Measurements from ENCODE around the gene LGALS3.

The LGALS3 gene

DNA sequence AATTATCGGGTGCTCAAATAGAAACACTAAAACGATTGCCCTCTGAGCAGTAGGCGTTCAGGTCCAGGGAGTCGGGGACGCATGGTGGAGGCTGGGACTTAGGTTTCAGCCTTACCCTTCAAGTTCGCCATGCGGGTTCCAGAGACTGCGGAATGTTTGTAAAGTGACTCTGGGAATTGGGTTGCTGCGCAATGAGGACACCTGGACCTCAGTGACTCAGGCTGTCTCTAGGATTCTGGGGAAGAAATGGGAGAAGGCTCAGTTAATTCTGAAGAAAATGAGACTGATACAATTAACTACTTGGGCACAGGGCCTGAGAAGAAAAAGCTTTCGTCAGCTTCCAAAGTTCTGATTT, 1.1 kb downstream of the LGALS3 start:
- peak; percentile 42 for DNase-seq (ENCODE audit: low read depth, low spot score)

DNA sequence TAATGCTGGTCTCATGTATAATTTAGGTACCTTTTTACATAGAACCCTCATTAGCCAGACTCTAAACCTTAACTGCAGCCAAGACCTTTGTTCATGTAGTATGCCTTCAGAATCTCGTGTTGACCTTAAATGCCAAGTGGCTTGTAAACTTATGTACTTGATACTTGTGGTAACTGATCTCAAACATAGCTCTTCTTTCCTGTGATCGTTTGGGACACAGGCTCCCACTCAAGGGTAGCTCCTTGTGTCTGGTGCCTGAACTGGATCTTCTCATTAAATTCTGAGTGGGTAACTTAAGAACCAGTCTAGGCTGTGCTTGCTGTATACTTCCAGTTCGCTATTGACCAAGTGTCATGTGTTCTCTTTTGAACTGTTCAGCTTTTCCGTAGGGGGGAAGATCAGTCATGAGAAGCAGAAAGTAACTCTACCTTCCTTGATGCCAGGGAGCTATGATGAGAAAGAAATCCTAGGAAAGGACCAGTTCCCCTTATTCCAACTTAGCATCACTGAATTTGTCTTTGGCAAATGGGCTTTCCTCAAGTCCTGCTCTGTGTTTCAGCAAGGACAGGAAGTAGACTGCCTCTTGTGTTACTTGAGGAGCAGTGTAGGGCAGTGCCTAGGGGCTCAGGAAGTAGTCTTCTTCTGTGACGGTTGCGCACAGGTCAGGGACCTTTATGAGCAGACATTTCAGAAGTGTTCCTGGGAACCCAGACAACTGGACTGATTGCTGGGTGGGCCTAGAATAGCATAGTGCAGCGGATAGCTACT, 2.5 kb downstream of the LGALS3 start:
- DNase-seq (ENCODE audit: low read depth, low spot score), result no peak

DNA sequence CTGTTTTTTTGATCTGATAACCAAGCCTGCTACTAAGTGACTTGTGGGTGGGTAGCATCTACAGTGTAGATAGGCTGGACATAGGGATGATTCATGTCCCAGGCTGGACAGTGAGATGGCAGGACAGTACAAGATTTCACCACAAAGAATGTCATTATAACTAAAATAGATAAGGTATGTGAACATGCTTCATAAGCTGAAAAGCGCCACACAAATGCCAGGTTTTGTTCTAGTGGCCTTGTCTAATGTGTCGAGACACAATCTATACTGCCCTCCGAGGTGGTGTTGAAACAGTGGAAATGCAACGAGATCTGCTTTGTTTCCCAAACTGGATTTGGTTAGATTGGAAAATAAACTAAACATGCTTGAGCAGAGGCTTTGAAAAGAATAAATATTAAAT, 4.4 kb downstream of the LGALS3 start:
- peak; percentile 55 for DNase-seq (ENCODE audit: low read depth, low spot score)

DNA sequence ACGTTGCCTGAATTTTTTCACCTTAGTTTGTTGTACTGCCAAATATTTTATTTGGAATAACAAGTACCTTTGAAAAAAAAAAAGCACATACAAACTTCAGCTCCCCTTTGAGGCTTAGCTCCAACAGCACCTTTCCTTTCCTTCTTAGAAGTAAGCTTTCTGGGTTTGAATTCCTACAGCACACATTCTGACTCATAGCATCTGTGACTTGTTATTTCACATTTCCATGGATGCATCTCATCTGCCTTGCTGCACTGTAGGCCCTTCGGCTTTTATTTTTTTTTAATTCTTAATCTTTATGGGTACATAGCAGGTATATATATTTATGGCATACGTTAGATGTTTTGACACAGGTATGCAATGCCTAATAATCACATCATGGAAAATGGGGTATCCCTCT, 7.2 kb downstream of the LGALS3 start:
- peak; percentile 42 for DNase-seq (ENCODE audit: low read depth, low spot score)

DNA sequence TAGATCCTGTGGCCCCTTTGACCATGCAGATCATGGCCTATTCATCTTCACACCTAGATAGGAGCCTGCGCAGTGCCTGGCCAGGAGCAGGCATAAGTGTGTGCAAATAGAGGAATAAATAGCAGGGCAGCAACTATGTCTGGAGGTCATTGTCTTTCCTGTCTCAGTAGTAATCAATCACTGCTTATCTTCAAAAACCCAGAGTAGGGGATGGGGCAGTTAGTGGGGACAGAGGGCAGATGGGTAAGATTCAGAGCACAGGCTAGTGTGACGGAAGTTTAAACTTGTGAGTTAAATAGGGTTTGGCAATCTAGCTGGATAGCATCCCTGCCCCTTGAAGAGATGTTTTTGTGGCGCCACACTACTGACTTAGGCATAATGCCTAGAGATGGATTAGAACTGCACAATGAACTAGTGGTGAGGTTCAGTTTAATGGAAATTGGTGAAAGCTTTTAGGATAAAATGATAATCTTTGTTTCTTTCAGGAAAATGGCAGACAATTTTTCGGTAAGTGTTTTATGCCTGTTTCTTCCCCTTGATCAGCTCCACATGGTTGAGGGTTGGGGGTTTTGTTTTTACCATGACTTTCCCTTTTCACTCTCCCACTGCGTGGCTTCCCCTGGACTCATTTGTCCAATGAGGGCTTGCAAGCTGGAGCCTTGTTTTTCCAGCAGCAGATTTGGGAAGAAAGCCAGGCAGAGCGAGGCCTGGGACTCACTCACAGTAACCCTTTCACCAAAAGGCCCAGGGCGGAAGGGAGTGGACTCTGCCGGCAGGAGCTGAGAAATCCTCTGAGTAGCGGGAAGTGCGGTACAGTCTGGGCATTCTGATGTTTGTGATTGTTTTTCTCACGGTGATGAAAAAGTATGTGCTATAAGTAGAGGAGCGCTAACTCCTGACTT, 8.1 kb downstream of the LGALS3 start:
- DNase-seq (ENCODE audit: low read depth, low spot score), result peak; percentile 95

DNA sequence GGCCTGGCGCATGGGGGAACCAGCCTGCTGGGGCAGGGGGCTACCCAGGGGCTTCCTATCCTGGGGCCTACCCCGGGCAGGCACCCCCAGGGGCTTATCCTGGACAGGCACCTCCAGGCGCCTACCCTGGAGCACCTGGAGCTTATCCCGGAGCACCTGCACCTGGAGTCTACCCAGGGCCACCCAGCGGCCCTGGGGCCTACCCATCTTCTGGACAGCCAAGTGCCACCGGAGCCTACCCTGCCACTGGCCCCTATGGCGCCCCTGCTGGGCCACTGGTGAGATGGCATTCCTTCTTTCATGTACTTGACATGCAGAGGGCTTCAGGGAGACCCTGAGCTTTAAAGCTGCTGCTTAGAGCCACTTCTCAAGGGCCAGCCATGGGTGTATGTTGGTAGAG, 9.0 kb downstream of the LGALS3 start:
- DNase-seq (ENCODE audit: low read depth, low spot score), result no peak

DNA sequence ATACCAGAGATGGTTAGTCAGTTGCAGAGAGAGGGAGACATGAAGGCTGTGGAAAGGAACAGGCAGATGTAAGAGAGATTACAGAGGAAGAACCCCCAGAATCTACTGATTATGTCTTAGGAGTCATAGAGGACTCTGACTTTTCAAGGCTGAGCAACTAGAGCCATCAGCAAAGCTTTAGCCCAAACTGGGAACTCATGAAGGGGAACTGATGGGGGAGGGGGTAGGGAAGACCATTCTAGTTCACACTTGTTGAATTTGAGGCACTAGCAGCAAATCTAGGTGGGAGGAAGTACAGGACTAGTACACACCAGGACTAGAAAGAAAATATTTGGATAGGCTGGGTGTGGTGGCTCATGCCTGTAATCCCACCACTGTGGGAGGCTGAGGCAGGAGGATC, 10.1 kb downstream of the LGALS3 start:
- DNase-seq (ENCODE audit: low read depth, low spot score), result no peak

DNA sequence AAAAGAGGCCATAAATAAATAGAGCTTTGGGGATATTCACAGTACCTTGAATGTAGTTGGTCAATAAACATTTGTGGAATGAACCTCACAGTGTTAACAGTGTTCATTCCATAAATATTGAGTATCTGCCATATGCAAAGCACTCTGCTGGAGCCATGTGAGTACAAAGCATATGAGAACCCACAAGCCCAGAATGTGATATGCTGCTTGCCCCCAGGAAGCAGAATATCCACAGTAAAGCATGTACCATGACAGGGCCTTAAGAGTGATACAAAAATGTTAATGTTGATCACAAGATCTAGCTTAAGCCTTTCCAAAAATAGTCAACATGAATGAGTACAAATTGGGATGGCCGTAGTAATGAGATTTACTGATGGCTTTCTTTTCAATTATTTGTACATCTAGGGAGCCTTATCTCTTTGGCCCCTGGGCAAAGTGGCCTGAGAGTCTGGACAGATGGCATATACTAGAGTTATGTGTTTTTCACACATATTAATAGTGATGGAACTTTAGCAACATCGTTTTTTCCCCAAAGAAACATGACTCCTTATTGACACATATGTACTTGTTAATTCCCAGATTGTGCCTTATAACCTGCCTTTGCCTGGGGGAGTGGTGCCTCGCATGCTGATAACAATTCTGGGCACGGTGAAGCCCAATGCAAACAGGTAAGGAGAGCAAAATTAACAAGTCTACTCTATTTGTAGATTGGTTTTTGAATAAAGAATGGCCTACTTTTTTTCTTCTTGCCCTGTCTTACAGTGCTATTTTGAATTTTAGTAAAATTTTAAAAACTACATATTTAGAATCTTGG, 10.9 kb downstream of the LGALS3 start:
- no peak for DNase-seq (ENCODE audit: low read depth, low spot score)

DNA sequence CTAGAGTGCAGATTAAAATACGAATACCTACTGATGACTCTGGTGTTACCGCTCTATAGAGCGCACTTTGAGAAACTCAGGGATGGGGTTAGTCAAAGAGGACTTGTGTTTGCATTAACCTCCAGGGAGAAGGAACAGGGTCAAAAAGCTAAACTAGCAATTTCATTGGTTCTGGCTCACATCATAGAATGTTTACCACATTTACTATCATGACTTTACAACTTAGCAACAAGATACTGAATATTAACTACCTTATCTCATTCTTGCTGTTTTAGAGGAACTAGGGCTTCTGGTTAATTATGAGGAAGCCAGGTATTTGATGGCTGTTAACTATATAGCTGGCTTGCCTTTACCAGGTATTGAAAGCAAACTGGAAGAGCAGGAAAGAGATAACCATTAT, 12.8 kb downstream of the LGALS3 start:
- DNase-seq (ENCODE audit: low read depth, low spot score), result no peak

DNA sequence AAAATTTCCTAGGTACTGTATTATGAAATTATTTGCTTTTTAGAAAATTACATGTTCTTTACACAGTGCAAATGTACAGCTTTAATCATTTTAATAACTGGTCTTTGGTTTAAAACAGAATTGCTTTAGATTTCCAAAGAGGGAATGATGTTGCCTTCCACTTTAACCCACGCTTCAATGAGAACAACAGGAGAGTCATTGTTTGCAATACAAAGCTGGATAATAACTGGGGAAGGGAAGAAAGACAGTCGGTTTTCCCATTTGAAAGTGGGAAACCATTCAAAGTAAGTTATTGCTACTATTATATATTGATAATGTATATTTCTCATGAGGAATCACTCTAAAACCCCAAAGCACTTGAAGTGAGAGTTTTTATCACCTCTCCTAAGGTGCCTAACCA, 13.4 kb downstream of the LGALS3 start:
- DNase-seq (ENCODE audit: low read depth, low spot score), result no peak

DNA sequence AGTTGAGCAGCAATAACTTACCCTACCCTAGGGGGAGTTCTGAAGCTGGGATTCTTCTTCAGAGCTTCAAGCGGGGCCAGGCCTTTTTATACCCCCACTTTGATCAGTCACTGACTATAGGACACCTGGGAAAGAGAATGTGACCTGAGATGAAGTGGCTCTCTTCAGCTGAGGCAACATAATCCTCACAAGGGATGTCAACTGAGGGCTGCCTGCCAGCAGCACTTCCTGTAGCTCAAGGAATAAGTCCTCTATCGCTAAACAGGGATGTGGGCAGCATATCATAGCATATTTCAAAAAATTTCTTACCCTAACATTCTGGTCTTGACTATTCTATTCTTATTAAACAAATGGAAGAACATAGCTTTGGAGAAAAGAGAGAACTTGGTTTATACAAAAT, 17.4 kb downstream of the LGALS3 start:
- DNase-seq (ENCODE audit: low read depth, low spot score), result no peak

DNA sequence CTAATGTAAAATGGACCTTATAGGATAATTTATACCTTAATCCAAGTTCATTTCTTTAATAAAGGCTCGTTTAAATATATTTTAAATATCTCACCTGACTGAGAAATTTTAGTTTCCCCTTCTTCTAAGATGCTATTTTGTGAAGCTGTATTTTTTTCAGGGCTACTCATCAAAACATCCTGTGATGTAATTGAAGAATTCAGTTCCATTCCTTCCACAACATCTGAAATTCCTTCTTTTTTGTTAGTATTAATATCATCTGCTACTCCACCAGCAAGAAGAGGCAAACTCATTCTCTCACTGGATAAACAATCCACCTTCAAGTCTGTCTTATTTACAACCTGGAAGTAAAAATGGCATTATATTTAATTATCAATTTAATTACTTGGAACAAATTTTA, 22.5 kb downstream of the LGALS3 start:
- no peak for DNase-seq (ENCODE audit: low read depth, low spot score)

DNA sequence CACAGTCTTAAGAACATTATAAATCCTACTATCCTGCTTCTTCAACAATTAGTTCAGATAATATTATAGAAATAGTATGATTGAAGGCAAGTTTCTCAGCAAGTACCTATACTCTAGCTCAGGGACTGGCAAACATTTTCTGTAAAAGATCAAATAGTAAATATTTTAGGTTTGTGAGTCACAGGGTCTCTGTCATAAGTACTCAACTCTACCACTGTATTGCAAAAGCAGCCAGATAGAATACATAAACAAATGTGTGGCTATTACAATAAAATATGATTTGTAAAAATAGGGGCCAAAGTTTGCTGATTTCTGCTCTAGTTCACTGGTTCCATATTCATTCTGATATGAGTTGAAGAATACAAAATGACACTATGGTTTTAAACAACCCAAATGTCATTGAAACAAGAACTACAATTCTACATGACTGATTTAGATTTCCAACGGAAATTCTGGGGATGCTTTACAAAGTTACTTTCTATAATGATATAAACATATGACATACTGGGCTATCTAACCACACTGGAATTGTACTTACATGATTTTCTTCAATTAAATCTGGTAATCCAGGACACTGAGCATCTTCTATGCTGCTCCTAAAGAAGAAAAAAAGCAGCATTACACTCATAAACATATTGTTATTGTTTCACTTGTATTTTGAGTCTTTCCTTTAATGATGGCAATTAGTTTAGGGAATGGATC, 23.2 kb downstream of the LGALS3 start:
- no peak for DNase-seq (ENCODE audit: low read depth, low spot score)

DNA sequence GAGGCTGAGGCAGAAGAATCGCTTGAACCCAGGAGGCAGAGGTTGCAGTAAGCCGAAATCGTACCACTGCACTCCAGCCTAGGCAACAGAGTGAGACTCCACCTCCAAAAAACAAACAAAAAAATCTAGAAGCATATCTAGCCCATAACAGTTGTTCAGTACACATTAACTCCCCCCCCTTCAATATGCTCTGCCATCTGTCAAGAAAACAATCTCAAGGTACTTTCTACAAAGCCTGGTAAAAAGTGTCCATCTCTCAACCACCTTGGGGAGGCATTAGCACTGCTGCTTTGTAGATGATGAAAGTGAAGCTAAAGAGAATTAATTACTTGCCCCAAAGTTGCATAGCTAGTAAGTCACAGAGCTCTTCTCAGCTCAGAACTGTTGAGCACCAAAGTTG, 24.9 kb downstream of the LGALS3 start:
- no peak for DNase-seq (ENCODE audit: low read depth, low spot score)

DNA sequence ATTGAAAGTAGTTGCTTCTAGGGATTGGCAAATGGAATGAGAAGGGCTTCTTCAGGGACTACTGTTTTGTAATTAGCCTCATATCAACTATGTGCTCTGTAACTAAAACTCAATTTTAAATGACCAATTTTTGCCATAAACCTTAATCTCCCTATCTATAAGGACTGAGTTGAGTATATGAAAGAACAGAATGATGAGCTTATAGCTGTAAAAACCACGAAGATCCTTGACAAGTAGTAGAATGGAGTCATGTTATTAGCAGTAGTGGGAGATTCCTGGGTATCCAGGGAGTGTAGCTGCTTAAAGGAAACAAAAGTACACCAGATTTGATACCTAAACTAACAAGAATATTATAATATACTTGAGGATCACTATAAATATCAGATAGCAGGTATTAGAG, 28.0 kb downstream of the LGALS3 start:
- no peak for DNase-seq (ENCODE audit: low read depth, low spot score)

DNA sequence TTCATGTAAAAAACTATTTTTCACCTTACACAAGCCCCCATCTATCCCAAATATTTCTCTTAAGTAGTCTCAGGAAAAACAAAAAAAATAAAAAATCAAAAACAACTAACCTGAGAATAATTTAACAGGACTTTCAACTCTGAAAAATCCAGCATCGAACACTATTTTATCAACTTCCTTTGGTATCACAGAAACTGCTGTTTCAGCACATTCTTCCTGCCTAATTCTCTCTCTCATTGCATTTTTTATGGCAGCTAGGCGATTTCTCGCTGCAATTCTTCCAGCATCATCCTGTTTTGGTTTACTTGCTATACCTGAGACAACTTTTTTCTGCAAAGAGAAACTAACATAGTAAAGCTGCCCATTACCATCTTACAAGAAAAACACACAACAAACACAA, 29.4 kb downstream of the LGALS3 start:
- no peak for DNase-seq (ENCODE audit: low read depth, low spot score)

DNA sequence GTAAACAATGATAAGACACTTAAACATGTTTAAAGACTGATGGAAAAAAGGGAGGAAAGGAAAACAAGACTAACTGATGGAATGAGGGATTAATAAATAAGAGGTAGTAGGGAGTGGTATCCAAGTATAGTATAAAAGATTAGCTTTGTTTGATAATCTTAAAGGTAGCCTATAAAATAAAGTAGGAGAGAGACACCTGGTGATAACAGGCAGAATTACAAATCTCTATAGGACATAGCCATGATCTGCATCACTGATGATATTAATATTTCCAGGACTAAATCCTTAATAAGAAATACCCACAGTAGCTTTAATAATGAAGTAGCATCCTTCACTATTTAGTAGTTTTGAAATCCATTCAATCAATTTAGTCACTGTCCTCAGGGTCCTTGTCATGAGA, 31.9 kb downstream of the LGALS3 start:
- peak; percentile 56 for DNase-seq (ENCODE audit: low read depth, low spot score)

DNA sequence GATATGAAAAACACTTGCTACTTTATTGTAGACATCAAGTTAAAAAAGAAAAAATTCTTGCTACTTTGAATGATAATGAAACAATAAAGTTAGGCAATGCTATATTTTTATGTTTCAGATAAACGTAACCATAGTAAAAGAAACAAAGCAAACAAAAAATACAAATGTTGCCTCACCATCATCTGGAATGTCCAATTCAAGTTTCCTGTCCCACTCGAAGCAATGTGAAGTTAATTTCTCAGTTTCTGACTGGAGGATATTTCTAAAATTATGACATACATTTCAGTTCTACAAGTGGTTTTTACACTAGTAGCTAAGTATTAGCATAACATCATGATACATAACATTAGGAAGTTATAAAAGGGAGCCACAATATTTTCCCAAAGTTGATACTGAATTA, 41.5 kb downstream of the LGALS3 start:
- no peak for DNase-seq (ENCODE audit: low read depth, low spot score)

DNA sequence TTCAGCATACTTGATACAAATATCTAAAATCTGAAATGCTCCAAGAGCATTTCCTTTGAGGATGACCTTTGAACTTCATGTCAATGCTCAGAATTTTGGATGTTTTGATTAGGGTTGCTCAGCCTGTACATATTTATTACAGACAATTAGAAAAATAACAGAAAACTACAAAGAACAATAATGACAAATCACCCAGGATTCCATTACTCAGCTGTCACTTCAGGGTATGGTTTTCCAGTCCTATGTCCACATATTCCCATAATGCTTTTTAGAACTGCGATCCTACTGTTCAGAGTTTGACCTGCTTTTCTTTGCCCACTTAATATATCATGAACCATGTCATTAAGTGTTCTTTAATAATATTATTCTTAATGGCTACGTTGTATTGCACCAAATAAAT, 51.0 kb downstream of the LGALS3 start:
- DNase-seq (ENCODE audit: low read depth, low spot score), result no peak

DNA sequence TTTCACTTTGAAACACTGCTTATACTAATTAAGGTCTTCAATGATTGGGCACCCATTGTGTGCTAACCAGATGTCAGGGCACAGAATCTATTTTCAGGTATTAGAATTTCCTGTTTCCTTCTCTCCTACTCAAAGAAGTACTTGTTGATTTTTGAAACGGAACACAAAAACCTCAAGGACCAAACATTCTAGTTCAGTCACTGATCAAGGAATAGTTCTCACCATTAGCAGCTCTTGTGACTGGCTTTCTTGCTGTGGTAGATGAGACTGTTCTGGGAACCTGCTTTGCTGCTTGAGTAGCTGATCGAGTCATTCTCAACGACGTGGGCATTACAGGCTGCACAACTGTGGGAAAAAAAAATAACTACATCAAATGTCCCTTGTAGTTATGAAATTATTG, 51.4 kb downstream of the LGALS3 start:
- DNase-seq (ENCODE audit: low read depth, low spot score), result peak; percentile 24

DNA sequence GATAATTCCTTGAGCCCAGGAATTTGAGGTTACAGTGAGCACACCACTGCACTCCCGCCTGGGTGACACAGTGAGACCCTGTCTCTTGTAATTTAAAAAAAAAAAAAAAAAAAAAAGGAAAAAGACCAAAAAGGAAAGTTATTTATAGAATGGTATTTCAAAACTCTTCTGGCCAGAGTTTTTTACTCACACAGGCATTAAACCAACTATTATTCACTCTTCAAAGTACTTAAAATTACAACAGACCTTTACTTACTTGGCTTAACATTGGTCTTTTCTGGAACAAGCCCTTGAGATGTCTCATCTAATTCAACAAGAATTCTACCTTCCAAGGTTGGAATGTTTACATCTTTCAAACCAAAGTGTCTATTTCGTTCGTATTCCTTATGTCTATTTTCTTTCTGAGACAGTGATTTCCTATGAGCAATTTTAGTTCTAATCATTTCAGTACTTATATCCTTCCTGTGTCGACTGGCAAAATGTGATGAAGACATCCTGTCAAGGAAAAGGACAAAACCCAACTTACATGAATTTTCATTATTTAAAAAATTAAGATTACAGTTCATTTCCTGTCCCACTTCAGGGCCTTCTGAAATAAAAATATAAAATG, 59.7 kb downstream of the LGALS3 start:
- no peak for DNase-seq (ENCODE audit: low read depth, low spot score)
